Kasumi-1 (cell line): ENCODE measurements around the gene C5orf15.
A peak's percentile ranks its signal among the peaks of the same experiment; 100 is the strongest.
"Not testable (repeated sequence)": the region's sequence is repeated elsewhere in the genome, so short reads cannot be mapped to it uniquely, and the experiment has no call there.

Experiments used
- DNase-seq, 2 experiments: peaks; one replicate each; lab custom pipeline; 2025; lab: John Stamatoyannopoulos, UW

C5orf15 gene

DNA sequence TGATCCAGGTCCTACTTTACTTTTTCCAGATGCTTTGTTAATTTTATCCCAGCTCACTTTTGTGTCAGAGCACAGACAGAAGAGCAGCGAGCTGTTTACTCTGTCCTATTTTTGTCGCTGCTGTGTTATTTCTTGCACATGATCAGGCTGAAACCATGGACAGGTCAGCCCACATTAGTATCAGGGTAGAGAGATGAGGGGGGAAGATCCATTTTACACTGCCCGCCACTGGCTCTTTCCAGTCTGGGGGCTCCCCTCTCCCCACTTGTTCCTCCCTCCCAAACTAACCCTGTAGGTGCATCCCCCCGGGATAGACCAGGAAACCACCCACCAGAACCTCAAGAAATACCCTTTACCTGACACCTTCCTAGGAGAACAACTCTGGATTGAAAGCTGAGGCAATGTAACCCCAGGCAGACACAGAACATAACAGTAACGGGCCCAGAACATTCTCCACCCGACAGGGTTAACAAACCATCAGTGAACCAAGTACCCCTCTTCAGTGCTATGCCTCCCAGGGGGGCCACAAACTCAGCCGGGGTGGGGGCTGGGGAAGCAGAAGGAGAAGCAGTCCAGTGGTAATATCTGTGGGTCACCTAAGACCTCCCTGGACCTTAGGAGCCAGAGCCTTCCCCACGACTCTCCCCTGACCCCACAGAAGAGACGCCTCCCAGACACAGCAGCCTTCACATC, 26.0 kb upstream of the C5orf15 start:
- DNase-seq: no peak

GRCh38 chr5:133993185-133993936, 24.9 kb upstream of the C5orf15 start:
- DNase-seq: no peak

DNA sequence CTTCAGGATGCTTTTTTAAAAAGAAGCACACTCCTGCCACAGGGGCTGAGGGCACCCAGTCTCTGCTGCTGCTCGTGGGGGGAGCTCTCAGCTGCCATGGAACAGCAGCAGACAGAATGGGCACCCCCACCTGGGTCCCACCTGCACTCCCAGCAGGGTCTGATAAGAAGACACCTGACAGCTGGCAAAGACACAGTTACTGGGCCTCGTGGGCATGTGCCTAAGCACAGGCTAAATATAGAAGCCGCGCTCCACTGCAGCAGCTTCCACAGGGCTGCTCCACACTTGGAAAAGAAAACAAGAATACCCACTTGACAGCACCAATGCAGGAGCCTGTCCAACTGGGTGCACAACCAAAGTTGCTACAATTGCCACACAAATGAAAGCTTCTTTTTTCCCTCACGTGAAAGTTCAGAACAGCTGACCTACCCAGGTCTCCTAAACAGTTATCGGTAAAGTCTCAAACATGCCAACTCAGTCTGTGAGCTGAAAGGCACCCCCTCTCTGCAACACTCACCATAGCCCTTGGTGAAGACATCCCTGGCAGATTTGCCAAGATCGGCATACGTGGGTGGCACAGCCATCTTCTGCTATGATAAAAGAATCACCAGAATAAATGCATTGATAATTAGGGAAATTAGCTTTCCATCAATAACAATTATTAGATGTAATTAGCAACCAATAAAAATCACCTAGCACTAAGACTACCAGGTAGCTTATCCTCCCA, 24.2 kb upstream of the C5orf15 start:
- DNase-seq: no peak

DNA sequence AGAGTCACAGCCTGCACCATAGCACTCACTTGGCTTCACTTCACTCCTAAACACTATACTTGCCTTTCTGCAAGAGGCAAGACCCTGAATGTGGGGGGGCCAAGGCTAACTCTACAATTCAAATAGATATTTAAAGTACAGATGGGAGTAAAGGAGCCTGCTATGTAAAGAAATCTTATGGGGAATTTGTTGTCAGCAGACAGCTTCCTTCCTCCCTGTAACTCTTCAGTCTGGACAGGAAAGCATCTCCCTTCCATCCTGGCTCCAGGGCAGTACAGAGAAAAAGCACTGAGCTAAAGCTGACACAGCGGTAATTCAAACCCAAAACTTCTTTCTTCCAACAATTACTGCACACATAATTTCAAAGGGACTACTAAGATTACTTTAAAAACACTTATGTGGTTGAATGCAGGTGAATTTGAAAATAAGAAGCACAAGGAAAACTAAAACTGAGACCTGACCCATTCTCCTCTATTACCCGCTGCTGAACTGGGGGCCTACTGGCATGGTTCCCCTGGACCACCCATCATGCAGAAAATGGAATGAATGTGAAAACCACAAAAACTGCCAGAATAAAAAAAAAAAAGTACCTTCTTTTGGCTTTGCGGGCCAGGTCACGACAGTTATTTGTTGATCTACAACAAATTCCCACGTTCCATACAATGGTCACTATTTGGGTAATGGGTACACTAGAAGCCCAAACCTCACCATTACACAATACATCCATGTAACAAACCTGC, 22.9 kb upstream of the C5orf15 start:
- no peak for DNase-seq

- DNase-seq: no peak
Observed at GRCh38 chr5:133990396-133990795, 22.0 kb upstream of the C5orf15 start.

DNA sequence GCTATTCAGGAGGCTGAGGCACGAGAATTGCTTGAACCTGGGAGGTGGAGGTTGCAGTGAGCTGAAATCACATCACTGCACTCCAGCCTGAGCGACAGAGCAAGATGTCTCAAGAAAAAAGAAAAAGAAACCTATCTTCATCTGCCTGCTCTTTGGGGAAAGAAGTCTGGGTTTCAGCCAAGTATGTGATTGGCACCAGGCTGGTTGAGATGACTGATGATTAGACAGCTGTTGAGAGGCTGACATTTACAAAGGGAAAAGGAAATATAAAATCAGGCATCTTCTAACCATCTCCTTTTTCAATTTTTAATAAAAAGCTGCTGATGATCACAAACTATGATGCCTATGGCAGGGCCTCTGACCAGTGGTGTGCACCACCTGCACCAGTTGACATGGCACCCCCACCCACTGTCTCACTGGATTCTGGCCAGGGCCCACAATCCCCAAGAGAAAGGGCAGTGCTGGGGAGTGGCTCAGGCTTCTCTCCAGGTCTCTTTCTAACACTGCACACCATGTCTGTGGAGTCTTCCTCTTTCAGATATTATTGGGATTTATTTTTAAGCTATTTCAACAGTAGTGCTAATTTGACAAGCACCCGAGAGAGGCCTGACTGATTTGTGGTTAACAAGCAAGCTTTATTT, 17.2 kb upstream of the C5orf15 start:
- no peak for DNase-seq

- DNase-seq: no peak
Observed at GRCh38 chr5:133983674-133984073, 15.2 kb upstream of the C5orf15 start.

DNA sequence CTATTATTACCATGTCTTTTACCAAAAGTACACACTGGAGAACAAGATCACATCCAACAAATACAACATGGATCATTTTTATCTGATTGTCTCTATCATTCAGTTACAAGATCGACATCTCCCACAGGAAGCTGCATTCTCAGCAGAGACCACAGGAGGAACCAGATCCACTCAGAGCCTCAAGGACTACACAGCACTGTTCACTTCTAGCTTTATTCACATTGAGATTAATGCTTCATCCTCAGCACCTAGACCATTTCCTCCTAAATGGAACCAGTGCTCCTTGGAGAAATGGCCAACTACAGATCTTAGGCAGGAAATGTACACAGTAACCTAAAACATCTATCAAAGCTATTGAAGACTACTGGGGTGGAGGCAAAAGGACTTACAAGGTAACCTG, 13.3 kb upstream of the C5orf15 start:
- DNase-seq: peak in 1 of 2 experiments; percentile 25

- DNase-seq: no peak
Observed at GRCh38 chr5:133980652-133981051, 12.2 kb upstream of the C5orf15 start.

DNA sequence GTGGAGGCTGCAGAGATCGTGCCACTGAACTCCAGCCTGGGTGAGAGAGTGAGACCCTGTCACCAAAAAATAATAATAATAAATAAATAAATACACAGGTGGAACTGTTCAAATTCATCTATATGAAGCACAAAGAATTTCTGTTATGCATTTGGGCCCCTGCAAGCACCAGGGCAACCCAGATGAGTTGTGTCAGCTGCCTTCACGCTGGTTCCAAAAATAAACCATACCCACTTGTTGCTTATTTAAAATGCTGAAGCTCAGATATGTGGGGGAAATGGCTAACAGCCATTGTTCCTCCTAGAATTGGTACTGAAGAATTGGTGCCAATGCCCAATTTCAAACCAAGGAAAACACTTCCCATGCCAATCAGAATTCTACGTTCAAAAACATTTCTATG, 10.5 kb upstream of the C5orf15 start:
- no peak for DNase-seq

DNA sequence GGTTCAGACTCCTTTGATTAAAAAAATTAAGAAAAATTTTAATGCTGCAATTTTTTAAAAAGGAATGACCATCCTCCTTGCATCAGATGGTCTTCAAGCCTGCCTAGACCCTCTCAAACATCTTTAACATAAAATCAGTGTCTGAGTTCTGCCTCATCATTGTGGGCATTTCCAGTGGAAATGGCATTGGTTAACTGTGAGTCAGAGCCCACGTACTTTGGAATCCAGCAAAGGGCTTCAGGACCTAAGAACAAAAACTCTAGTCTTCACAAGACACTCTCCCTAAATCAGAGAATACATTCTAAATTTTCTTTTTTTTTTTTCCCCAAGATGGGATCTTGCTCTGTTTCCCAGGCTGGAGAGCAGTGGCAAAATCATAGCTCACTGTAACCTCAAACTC, 9.4 kb upstream of the C5orf15 start:
- no peak for DNase-seq

DNA sequence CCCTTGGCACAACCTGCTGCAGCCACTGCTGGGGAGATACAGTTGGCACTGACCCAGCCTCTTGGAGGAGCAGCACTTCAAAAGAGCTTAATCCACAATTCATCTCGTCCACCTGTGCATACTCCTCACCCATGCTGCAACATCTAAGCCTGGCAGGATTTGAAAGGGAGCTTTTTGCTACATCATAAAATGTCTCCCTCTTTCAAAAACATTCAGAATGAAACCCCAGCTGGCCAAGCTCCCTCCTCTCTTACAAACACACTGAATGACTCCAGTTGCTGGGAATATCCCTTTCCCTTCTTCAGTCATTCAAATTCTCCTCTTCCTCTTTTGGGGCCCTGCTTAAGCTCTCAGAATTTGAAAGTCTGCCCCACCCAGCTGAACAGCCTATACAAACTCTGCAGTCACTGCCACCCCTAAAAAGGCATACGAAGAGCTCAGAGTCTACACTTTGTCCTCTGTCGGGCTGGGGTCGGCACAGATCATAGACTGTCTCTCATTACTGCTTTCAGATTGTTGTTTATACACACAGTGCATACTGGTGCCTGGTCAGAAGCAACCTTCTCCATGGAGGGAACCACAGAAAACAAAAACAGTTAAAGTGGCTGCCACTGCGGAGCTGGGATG, 8.8 kb upstream of the C5orf15 start:
- no peak for DNase-seq

DNA sequence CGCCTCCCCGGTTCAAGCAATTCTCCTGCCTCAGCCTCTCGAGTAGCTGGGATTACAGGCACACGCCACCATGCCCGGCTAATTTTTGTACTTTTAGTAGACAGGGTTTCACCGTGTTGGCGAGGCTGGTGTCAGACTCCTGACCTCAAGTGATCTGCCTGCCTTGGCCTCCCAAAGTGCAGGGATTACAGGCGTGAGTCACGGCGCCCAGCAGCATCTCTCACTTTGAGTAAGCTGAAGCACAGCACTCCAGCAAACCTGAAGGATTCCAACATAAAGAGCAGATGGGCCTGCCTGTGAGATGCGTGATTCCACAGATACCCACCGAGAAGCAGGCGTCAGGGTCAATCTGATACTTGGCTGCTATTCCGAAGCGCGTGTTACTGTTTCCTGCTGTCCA, 7.1 kb upstream of the C5orf15 start:
- not testable (repeated sequence) for DNase-seq

DNA sequence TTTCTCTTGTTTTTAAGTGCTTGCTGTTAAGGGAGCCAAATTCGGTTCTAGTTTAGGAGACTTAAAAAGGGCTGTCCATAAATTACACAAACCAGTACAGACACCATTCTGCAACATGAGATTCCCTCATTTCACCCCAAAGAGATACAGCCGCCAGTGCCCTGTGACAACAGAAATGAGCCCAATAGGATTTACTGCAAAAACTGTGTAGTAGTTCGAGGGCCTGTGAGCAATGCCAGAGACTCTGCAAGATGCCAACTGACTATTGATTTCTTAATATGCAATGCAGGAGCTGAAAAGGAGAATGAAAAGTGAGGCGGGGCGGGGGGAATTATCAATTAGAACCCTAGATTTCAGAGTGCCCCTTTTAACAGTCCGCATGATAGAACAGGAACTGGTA, 5.7 kb upstream of the C5orf15 start:
- DNase-seq: no peak

DNA sequence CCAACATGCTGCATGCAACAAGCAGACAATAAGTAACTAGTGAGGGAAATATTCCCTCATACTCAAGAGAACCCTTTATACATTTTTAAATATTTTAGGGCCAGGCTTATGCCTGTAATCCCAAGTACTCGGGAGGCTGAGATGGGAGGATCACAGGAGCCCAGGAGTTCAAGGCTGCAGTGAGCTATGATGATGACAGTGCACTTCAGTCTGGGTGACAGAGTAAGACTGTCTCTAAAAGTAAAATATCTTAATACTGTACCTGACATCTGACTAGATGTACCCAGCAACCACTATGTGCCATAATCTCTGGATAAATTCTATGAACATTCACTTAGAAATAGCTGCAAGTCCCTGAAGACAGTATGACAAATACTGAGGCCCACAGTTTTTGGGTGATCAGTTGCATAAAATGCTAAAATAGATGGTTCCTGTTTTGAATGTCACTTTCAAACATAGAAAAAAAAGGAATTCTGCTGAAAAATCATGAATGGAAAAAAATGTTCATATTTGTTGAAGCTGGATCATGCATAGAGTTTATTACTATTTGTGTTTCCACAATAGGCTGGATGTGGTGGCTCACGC, 2.0 kb upstream of the C5orf15 start:
- DNase-seq: no peak

DNA sequence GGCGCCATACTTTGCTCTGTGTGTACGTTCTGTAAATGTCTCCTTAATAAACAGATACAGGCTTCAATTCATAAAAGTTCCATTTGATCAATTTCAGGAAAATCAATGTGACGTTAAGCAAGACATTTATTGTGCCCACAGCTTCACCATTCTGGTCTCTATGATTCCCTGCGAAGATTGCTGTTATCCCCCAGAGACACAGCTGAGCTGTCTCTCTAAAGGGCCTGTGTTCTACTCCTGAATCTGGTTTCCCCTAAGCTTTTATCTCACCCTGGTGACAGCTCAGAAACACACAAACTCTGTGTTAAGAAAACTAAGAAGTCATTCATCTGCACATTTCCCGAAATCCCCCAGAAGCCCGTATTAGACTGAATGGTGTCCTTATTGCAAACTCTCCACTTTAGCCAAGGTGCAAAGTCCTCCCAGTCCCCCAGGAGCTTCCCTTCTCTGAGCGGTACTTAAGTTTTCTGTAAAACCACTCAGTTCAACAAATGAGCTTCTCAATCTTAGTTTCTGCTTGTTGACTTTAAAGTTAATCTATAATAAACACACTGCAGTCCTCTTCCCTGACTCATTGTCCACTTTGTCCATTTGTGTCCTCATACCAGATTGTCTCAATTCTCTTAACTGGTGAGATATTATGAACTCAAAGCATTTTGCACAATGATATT, 1.4 kb upstream of the C5orf15 start:
- DNase-seq: no peak

GRCh38 chr5:133967698-133968203, 674 bp downstream of the C5orf15 start:
- DNase-seq: peak in 1 of 2 experiments; percentile 20

GRCh38 chr5:133967124-133967523, 1.3 kb downstream of the C5orf15 start:
- DNase-seq: no peak

DNA sequence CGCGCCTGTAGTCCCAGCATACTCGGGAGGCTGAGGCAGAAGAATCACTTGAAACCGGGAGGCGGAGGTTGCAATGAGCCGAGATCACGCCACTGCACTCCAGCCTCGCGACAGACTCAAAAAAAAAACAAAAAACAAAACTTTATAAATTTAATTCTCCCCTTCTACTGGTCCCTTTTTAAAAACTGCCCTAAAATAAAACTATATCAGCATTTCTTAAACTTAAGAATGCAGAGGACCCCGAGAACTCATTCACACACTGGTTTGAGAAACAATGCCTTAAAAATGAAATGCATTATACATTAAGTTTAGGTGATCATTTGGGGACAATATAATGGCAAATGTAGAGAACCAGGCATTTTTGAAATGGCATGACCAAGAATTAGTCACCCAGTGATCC, 2.3 kb downstream of the C5orf15 start:
- DNase-seq: no peak

- no peak for DNase-seq
Observed at GRCh38 chr5:133963493-133964128, 4.8 kb downstream of the C5orf15 start.
